Measurements from ENCODE around the gene KIDINS220. TPM values are rescaled to one million over a fixed set of nuclear protein-coding genes. Genes with fewer than 3 reads are reported as not detected.

The KIDINS220 gene
- total RNA-seq, 1 donor from 2014 or later: 45.3 TPM

DNA sequence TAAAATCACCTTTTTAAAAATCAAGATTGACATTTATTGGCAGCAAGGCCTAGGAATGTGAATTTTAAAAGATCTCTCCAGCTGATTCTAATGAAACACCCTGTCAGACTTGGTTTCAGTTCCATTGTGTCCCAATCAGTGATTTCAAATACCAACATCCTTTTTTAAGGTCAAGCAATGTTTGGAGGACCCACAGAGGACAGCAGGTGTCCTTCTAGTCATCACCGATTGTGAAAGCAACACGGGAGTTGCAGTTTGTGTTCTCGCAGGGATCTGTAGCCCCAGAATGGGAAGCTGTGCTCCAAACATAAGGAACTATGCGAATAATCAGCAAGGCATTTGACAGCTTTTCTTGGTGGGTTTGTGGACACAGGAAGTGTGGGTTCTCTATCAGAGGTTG is 4.5 kb upstream of the KIDINS220 start:
- FAIRE-seq (no peak), DNase-seq (ENCODE audit: low read depth) (no peak)
- Histone ChIP-seq H3K27me3 (ENCODE audit: control insufficient read depth, insufficient read depth, low read length) (no peaks in the 10 kb centered on the region), H3K36me3 (ENCODE audit: control insufficient read depth, insufficient read depth, low read length) (no peaks in the 10 kb centered on the region), H3K4me3 (ENCODE audit: low read depth, low read length) (no peak overlapping the region)
- TF ChIP-seq, protein P1, sequence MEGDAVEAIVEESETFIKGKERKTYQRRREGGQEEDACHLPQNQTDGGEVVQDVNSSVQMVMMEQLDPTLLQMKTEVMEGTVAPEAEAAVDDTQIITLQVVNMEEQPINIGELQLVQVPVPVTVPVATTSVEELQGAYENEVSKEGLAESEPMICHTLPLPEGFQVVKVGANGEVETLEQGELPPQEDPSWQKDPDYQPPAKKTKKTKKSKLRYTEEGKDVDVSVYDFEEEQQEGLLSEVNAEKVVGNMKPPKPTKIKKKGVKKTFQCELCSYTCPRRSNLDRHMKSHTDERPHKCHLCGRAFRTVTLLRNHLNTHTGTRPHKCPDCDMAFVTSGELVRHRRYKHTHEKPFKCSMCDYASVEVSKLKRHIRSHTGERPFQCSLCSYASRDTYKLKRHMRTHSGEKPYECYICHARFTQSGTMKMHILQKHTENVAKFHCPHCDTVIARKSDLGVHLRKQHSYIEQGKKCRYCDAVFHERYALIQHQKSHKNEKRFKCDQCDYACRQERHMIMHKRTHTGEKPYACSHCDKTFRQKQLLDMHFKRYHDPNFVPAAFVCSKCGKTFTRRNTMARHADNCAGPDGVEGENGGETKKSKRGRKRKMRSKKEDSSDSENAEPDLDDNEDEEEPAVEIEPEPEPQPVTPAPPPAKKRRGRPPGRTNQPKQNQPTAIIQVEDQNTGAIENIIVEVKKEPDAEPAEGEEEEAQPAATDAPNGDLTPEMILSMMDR (IDR thresholded peaks at IDR 0.05; ENCODE audit: insufficient read depth, low read length, severe bottlenecking): no peak

DNA sequence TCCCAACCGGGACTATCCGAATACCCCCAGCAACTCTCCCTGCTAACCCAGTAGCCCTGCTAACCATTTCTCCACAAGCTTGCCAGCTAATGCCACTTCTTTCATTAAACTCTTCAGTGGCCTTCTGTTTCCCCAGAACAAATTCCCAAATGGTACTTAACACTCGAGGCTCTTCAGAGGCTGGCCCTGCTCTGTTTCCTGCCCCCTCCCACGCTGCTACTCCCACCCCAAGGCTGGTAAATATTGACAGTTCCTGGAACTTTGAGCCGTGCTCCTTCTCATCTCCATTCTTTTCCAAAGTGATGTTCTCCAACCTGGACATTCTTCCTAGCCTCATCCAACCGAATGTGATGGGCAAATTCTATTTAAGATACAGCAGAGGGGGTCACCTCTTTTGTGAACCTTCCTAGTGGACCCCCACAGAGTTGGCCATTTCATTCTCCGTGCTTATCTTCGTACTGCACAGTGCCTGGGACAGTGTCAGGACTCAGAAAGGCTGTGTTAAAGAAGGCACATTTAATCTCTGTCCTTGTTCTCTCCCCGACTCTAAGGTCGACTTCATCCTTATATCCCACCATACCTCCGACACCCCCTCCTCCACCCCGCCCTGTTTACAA is 3.2 kb upstream of the KIDINS220 start:
- no peak for DNase-seq (ENCODE audit: low read depth)
- H3K36me3 ChIP-seq (ENCODE audit: control insufficient read depth, insufficient read depth, low read length): no peaks in the 10 kb centered on the region
- H3K4me3 ChIP-seq (ENCODE audit: low read depth, low read length): no peak overlapping the region
- TF ChIP-seq, protein P1 (IDR thresholded peaks at IDR 0.05; ENCODE audit: insufficient read depth, low read length, severe bottlenecking): no peak
- H3K27me3 ChIP-seq (ENCODE audit: control insufficient read depth, insufficient read depth, low read length): no peaks in the 10 kb centered on the region
- no peak for FAIRE-seq

DNA sequence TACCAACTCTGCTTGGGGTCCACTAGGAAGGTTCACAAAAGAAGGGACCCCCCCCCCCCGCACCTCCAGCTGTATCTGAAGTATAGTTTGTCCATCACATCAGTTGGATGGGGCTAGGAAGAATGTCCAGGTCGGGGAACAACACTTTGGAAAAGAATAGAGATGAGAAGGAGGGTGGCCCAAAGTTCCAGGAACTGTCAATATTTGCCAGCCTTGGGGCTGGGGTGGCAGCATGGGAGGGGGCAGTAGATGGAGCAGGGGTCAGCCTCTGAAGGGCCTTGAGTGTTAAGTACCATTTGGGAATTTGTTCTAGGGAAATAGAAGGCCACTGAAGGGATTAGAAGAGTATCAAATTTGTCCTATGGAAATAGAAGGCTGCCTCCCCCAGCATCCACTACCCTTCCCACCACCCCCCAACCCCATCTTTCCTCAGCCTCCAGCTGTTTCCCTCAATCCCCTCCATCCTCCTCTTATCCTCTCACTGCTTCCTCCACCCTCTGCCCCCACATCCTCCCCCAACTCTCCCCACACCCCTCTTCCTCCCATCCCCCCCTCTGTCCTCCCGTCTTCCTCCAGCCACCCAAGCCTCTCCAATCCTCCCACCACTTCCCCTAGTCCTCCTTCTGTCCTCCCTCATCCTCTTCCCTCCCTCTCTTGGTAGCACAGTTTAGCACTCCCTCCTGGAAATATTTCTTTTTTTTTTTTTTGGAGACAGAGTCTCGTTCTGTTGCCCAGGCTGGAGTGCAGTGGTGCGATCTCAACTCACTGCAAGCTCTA is 2.0 kb upstream of the KIDINS220 start:
- DNase-seq (ENCODE audit: low read depth) (no peak), FAIRE-seq (no peak)
- Histone ChIP-seq H3K27me3 (ENCODE audit: control insufficient read depth, insufficient read depth, low read length) (no peaks in the 10 kb centered on the region), H3K36me3 (ENCODE audit: control insufficient read depth, insufficient read depth, low read length) (no peaks in the 10 kb centered on the region), H3K4me3 (ENCODE audit: low read depth, low read length) (no peak overlapping the region)
- TF ChIP-seq, protein P1 (IDR thresholded peaks at IDR 0.05; ENCODE audit: insufficient read depth, low read length, severe bottlenecking): no peak

DNA sequence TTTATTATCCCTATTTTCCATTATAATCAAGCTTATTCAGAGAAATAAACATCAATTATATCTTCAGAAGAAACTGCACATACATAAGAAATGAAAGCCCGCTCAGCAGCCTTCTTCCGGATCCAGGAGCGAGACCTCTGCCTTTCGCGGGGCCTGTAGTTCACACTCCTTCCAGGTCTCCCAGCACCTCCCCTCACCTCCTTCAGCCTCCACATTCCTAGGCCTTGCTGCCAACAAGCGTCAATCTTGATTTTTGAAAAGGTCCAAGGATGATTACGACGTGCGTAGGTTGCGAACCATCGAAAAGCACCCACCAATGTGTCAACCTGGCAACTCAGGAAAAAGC is 355 bp upstream of the KIDINS220 start:
- TF ChIP-seq, protein P1 (IDR thresholded peaks at IDR 0.05; ENCODE audit: insufficient read depth, low read length, severe bottlenecking): no peak
- no peaks in the 10 kb centered on the region for H3K27me3 ChIP-seq (ENCODE audit: control insufficient read depth, insufficient read depth, low read length)
- H3K4me3 ChIP-seq (ENCODE audit: low read depth, low read length): peak overlapping the region; percentile 88
- FAIRE-seq: no peak
- DNase-seq (ENCODE audit: low read depth): no peak
- H3K36me3 ChIP-seq (ENCODE audit: control insufficient read depth, insufficient read depth, low read length): no peaks in the 10 kb centered on the region

DNA sequence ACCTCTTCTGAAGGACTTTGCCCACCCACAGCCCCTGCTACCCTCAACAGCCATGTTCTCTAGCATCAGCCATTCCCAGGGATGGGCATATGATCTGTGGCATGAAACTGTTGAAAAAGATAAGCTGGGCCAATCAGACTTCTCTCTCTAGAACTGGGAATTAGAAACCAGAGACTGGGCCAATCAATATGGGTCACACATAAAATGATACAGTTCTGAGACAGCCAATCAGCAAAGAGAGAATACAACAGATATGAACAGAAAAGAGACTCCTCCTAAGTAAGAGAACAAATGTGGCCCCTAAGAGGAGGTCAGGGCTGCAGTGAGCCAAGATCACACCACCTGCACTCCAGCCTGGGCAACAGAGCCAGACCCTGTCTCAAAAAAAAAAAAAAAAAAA is 2.1 kb downstream of the KIDINS220 start:
- FAIRE-seq (no peak), DNase-seq (ENCODE audit: low read depth) (no peak)
- no peak overlapping the region for H3K4me3 ChIP-seq (ENCODE audit: low read depth, low read length)
- TF ChIP-seq, protein P1 (IDR thresholded peaks at IDR 0.05; ENCODE audit: insufficient read depth, low read length, severe bottlenecking): no peak
- no peaks in the 10 kb centered on the region for H3K27me3 ChIP-seq (ENCODE audit: control insufficient read depth, insufficient read depth, low read length)
- H3K36me3 ChIP-seq (ENCODE audit: control insufficient read depth, insufficient read depth, low read length): no peaks in the 10 kb centered on the region

All from bronchial epithelial cell (primary cell).